K562 (cell line): ENCODE data around the gene CIAO2B. TPM values are rescaled to one million over a fixed set of nuclear protein-coding genes. Genes with fewer than 3 reads are reported as not detected.
A peak's percentile ranks its signal among the peaks of the same experiment; 100 is the strongest.

ENCODE experiments used
- ADNP ChIP-seq: fragments of 200-800 bp; sonication (Bioruptor generic); IDR thresholded peaks from 2 replicates; pipeline ENCODE4 v1.6.1; 2016; ENCODE audit warnings: missing genetic modification characterization, missing compliant biosample characterization
- ARID3B ChIP-seq: fragments of 250-450 bp; sonication (Bioruptor Pico); IDR thresholded peaks from 2 replicates; pipeline ENCODE4 v1.4.0; 2020; ENCODE audit warnings: borderline replicate concordance
- CBFA2T3 ChIP-seq: fragments of 450-650 bp; IDR thresholded peaks from 2 replicates; pipeline ENCODE4 v1.6.1; 2017
- CC2D1A ChIP-seq: fragments of 450-650 bp; IDR thresholded peaks from 2 replicates; pipeline ENCODE4 v1.6.1; 2017; ENCODE audit warnings: mild to moderate bottlenecking
- CHD4 ChIP-seq: fragments of 200-600 bp; sonication (generic); IDR thresholded peaks from 3 replicates; pipeline ENCODE4 v1.6.1; 2012; ENCODE audit warnings: low read depth, mild to moderate bottlenecking, mixed read lengths, low read length, inconsistent platforms; ENCODE audit not compliant: insufficient read depth, insufficient replicate concordance, poor library complexity, severe bottlenecking
- CTBP1 ChIP-seq: fragments of 450-650 bp; IDR thresholded peaks from 2 replicates; pipeline ENCODE4 v1.6.1; 2016; ENCODE audit warnings: borderline replicate concordance
- FOXJ3 ChIP-seq: sonication (generic); formaldehyde crosslinking; IDR thresholded peaks from 2 replicates; pipeline ENCODE4 v1.4.0; 2020; ENCODE audit warnings: mild to moderate bottlenecking, missing genetic modification reagents
- GABPA ChIP-seq: fragments of 200-800 bp; sonication (Bioruptor generic); conservative IDR thresholded peaks from 2 replicates; pipeline ENCODE4 v1.6.1; 2016; ENCODE audit warnings: low read depth, missing genetic modification characterization, missing compliant biosample characterization
- HDAC6 ChIP-seq: IDR thresholded peaks from 2 replicates; pipeline ENCODE4 v1.6.1; 2012; ENCODE audit warnings: low read depth, mild to moderate bottlenecking, control low read depth, inconsistent platforms, low read length, moderate library complexity
- MAZ ChIP-seq, 2 experiments: fragments of 450-650 bp in 1 of 2; sonication (generic) in 1 of 2; formaldehyde crosslinking; IDR thresholded peaks in 1 of 2; conservative IDR thresholded peaks in 1 of 2; 2 replicates each; pipeline versions ENCODE4 v1.4.0 to v1.5.0; 2020; ENCODE audit warnings: mild to moderate bottlenecking in 1 of 2, missing genetic modification reagents in 1 of 2
- MTA2 ChIP-seq: fragments of 450-650 bp; IDR thresholded peaks from 2 replicates; pipeline ENCODE4 v1.6.1; 2016; ENCODE audit warnings: low read depth
- RHOXF2B ChIP-seq: fragments of 250-450 bp; sonication (Bioruptor Pico); conservative IDR thresholded peaks from 2 replicates; pipeline ENCODE4 v1.5.1; 2021
- STAG1 ChIP-seq: sonication (generic); formaldehyde crosslinking; IDR thresholded peaks from 2 replicates; pipeline ENCODE4 v1.5.0; 2020; ENCODE audit warnings: missing genetic modification reagents, borderline replicate concordance
- U2AF1 ChIP-seq: fragments of 200-400 bp; formaldehyde crosslinking; optimal IDR thresholded peaks from 2 replicates; pipeline ENCODE3; 2017; ENCODE audit warnings: mild to moderate bottlenecking, low read depth, low read length, moderate library complexity
- YBX1 ChIP-seq: fragments of 450-650 bp; IDR thresholded peaks from 2 replicates; pipeline ENCODE4 v1.7.1; 2016; ENCODE audit warnings: mild to moderate bottlenecking
- ZBTB34 ChIP-seq: fragments of 250-450 bp; sonication (Bioruptor Pico); IDR thresholded peaks from 2 replicates; pipeline ENCODE4 v1.8.0; 2021; ENCODE audit warnings: mild to moderate bottlenecking, moderate library complexity
- ZNF174 ChIP-seq: fragments of 250-450 bp; sonication (Bioruptor Pico); IDR thresholded peaks from 2 replicates; pipeline ENCODE4 v1.4.0; 2020; ENCODE audit warnings: mild to moderate bottlenecking
- ZNF175 ChIP-seq: fragments of 200-800 bp; sonication (Bioruptor generic); IDR thresholded peaks from 2 replicates; pipeline ENCODE4 v1.6.1; 2016; ENCODE audit warnings: low read depth, mild to moderate bottlenecking, missing genetic modification characterization, missing compliant biosample characterization
- ZNF197 ChIP-seq: fragments of 200-800 bp; sonication (Bioruptor generic); IDR thresholded peaks from 2 replicates; pipeline ENCODE4 v1.6.1; 2016; ENCODE audit warnings: low read depth, missing genetic modification characterization, missing compliant biosample characterization
- ZNF609 ChIP-seq: sonication (generic); formaldehyde crosslinking; IDR thresholded peaks from 2 replicates; pipeline ENCODE4 v1.8.1; 2023; ENCODE audit warnings: missing genetic modification reagents, mild to moderate bottlenecking, borderline replicate concordance
- ZNF830 ChIP-seq: fragments of 250-450 bp; sonication (Bioruptor Pico); IDR thresholded peaks from 2 replicates; pipeline ENCODE4 v1.5.0; 2021; ENCODE audit warnings: mild to moderate bottlenecking
- polyA plus RNA-seq, 8 experiments: library from polyadenylated mRNA; depleted of rRNA in 4 of 8; stranded (reverse) in 5 of 8; unstranded in 3 of 8; fragments of >200 nt; fragmentation: Nextera tagmentation in 2 of 8; fragmentation: Illumina TruSeq in 1 of 8; extraction: Ambion mirVana in 2 of 8; extraction: Trizol in 1 of 8; gene quantifications; 2 replicates each; pipeline versions ENCODE4 v1.2.1 to v1.2.3, GENCODE V29; 2011 to 2014; ENCODE audit warnings: inconsistent platforms in 1 of 8, missing spikeins in 1 of 8
- total RNA-seq, 7 experiments: library from RNA; depleted of rRNA in 6 of 7; stranded (reverse); fragments of >200 nt in 6 of 7; fragmentation: Illumina TruSeq in 2 of 7; extraction: Trizol in 2 of 7; gene quantifications; 2 replicates each; pipeline versions ENCODE4 v1.2.1 to v1.2.3, GENCODE V29; 2011 to 2021; ENCODE audit warnings: low replicate concordance in 1 of 7

CIAO2B gene
- total and polyA plus RNA-seq, 9 of the 15 experiments (the other 6 are each of a cell fraction or from before 2014, with no cell fraction given) = 86.8 to 182 (median 113) TPM

GRCh38 chr16:66899945-66900710 lies 34.1 kb downstream of the CIAO2B start (continued):
- TF ChIP-seq ZNF197 (CRISPR knock-in tag) (peak; percentile 91; the same call in 1 of the 2 replicates), ZNF174 (CRISPR knock-in tag) (no peak), YBX1 (no peak), FOXJ3 (CRISPR knock-in tag) (no peak), ZNF609 (CRISPR knock-in tag) (no peak), RHOXF2B (CRISPR knock-in tag) (no peak), ADNP (tag) (no peak), CBFA2T3 (peak; percentile 49), STAG1 (CRISPR knock-in tag) (no peak), U2AF1 (no peak), GABPA (tag) (no peak), ZNF830 (CRISPR knock-in tag) (no peak), CC2D1A (no peak), ARID3B (CRISPR knock-in tag) (no peak), ZBTB34 (no peak), HDAC6 (no peak), MTA2 (no peak), ZNF175 (CRISPR knock-in tag) (peak; percentile 86), CTBP1 (peak; percentile 27; the same call in 1 of the 2 replicates), CHD4 (no peak), MAZ (CRISPR knock-in tag; conservative IDR thresholded peaks at IDR 0.05 in 1 of 2, IDR thresholded peaks at IDR 0.05 in 1 of 2) (peak; percentile 44 to 58; a peak in 2 of 4 replicates)
